Central memory CD4-positive, alpha-beta T cell (primary cell): ENCODE measurements around the gene PNMT.

Experiments used
- DNase-seq: peaks from one replicate; pipeline ENCODE4 v3.0.0; 2022

The PNMT gene

DNA sequence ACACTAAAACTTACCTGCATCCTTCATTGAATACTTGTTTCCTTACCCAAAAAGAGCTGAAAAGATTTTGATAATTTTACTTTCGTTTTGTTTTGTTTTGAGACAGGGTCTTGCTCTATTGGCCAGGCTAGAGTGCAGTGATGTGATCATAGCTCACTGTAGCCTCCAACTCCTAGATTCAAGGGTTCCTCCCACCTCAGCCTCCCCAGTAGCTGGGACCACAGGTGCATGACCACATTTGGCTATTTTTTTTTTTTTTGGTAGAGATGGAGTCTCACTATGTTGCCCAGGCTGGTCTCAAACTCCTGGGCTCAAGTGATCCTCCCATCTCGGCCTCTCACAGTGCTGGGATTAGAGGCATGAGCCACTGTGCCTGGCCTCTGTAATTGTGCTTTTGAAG is 13.1 kb upstream of the PNMT start:
- no peak for DNase-seq

DNA sequence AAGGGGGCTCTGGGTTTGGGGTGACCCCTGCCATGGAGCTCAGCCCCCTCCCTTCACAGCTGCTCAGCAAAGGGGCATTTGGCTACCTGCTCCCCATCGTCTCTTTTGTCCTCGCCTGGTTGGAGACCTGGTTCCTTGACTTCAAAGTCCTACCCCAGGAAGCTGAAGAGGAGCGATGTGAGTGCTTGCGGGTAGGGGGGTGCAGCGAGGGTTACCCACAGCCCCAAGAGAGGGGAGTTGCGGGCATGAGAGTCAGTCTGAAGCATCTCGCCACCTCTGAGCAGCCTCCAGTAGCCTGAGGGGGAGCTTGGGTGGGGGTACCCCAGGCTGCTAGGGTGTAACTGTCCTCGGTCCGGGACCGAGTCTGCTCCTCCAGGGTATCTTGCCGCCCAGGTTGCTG is 9.9 kb upstream of the PNMT start:
- no peak for DNase-seq

GRCh38 chr17:39658760-39659159 is 9.5 kb upstream of the PNMT start:
- no peak for DNase-seq

- DNase-seq = no peak
Measured at GRCh38 chr17:39659279-39660010, 8.8 kb upstream of the PNMT start.

DNA sequence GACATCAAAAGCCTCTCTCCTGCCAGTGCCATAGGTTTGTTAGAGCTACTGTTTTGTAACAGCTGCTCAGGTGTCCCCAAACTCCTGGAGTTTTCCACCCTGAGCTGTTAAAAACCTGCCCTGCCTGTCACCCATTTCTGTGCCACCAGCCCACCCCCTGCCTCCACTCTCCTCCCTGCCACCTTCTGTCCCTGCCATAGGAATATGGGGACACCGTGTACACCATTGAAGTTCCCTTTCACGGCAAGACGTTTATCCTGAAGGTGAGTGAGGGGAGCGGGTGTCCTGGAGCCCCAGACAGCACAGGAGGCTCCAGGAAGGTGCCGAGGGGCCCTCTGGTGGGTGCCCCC is 8.3 kb upstream of the PNMT start:
- no peak for DNase-seq

DNA sequence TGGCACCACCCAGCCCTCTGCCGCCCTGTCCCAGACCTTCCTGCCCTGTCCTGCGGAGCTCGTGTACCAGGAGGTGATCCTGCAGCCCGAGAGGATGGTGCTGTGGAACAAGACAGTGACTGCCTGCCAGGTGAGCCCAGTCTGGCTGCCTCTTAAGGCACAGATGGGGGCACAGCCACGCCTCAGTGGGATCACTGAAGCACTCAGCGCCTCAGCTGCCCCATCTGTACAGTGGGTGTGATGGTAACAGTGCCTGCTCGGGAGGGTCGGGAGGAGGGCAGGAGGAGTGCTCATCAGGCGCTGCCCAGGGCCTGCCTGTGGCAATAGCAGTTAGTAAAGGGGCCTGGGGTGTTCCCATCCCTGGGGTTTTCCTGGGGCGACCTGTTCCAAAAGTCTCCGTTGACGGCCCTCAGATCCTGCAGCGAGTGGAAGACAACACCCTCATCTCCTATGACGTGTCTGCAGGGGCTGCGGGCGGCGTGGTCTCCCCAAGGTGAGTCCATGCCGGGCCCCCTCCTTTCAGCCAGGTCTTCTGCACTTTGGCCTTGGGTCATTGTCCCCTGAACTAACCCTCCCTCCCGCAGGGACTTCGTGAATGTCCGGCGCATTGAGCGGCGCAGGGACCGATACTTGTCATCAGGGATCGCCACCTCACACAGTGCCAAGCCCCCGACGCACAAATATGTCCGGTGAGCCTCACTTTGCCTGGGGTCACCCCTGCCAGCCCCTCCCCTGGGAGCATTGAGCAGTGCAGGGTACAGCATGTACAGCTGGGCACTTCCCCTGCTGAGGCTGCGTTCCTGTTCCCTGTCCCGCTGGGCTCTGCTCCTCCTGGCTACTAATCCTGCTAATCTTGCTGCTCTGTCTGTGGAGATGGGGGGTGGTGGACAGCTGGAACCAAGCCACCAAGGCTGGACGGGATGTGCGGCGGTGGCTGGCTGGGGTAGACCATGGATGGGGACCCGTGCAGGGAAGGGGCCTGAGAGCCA is 7.6 kb upstream of the PNMT start:
- DNase-seq = no peak

- DNase-seq = no peak
Measured at GRCh38 chr17:39661744-39662541, 6.3 kb upstream of the PNMT start.

GRCh38 chr17:39662551-39663339 is 5.5 kb upstream of the PNMT start:
- DNase-seq = no peak

DNA sequence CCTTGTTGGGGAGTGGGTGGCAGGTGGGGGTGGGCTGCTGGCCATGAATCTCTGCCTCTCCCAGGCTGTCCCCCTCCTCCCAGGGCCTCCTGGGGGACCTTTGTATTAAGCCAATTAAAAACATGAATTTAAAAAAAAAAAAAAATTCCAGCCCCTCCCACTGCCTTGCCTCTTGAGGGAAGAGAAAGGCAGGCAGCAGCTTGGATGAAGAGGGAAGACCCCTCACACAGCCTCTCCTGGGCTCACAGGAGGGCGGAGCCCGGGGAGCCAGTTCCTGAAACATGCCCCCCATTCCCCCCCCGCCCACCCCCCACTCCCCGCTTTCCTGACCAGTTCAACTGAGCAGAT is 4.9 kb upstream of the PNMT start:
- no peak for DNase-seq

DNA sequence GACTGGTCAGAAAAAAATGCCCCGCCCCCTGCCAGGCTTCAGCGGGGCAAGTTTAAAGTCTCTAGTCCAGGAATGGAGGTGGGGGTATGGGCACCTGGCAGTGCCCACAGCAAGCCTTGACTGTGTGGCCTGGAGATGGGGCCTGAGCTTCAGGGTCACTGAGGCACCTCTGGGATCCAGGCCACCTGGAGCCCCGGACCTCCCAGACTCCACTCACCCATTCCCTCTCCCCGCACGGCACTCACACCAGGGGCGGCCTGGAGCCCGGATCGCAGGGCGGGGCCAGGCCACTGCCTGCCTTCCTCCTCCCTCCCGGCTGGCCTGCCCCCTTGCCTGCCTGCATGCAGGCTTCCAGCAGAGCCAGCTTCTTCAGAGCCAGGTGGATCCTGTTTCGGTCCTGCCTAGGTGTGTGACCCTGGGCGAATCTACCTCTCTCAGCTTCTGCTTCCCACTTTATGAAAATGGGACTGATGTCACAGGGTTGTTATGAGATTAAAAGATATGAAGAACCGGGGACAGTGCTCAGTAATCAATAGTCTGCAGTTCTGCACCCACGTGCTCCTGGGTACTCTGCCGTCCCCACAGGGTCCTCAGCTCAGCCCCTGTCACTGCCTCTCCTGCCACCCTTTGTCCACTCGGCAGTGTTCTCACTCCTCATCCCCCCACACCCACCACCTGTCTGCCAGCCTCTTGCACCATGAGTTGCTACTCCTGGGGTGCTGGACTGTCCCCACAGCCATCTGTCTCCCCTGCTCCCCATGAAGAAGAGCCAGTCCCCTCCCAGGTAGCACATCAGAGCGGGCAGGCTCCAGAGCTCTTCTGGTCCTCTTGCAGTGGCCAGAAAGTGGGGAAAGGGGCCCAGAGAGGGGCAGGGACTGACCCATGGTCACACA is 4.3 kb upstream of the PNMT start:
- DNase-seq = no peak

GRCh38 chr17:39664581-39665561 is 3.4 kb upstream of the PNMT start, which contains the start of gene TCAP:
TCAP (plus strand) TSS chr17:39665349; CDS start chr17:39665360, 11 bp downstream.
- no peak for DNase-seq

- no peak for DNase-seq
Measured at GRCh38 chr17:39665642-39666224, 2.5 kb upstream of the PNMT start.

GRCh38 chr17:39666231-39666600 is 2.0 kb upstream of the PNMT start:
- no peak for DNase-seq

GRCh38 chr17:39666601-39667261 is 1.5 kb upstream of the PNMT start:
- no peak for DNase-seq

GRCh38 chr17:39667262-39667944 is 850 bp upstream of the PNMT start:
- DNase-seq = no peak

- no peak for DNase-seq
Measured at GRCh38 chr17:39669897-39670735, 1.9 kb downstream of the PNMT start.

- no peak for DNase-seq
Measured at GRCh38 chr17:39670746-39671145, 2.5 kb downstream of the PNMT start.
